ENCODE data around the gene TPX2.
A peak's percentile ranks its signal among the peaks of the same experiment; 100 is the strongest.

Gene TPX2

DNA sequence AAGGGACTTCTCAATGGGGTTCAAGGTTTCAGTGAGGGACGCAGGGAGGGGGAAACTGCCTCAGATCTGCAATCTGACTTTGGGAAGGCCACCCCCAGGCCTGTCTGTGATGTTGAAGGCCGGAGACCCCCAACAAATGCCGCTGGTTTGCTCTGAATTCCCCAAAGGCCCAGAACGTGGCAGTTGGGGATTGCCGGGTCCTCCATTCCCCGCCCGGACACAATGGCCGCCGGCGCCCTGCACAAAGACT lies 16.1 kb upstream of the TPX2 start:
- no peak for TF ChIP-seq POLR2A (IDR thresholded peaks at IDR 0.05; ENCODE audit: extremely low read depth, insufficient read length)
- TF ChIP-seq, protein P1, sequence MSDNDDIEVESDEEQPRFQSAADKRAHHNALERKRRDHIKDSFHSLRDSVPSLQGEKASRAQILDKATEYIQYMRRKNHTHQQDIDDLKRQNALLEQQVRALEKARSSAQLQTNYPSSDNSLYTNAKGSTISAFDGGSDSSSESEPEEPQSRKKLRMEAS (IDR thresholded peaks at IDR 0.05; ENCODE audit: low read depth, low read length) = no peak
- TF ChIP-seq, protein P2, sequence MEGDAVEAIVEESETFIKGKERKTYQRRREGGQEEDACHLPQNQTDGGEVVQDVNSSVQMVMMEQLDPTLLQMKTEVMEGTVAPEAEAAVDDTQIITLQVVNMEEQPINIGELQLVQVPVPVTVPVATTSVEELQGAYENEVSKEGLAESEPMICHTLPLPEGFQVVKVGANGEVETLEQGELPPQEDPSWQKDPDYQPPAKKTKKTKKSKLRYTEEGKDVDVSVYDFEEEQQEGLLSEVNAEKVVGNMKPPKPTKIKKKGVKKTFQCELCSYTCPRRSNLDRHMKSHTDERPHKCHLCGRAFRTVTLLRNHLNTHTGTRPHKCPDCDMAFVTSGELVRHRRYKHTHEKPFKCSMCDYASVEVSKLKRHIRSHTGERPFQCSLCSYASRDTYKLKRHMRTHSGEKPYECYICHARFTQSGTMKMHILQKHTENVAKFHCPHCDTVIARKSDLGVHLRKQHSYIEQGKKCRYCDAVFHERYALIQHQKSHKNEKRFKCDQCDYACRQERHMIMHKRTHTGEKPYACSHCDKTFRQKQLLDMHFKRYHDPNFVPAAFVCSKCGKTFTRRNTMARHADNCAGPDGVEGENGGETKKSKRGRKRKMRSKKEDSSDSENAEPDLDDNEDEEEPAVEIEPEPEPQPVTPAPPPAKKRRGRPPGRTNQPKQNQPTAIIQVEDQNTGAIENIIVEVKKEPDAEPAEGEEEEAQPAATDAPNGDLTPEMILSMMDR (IDR thresholded peaks at IDR 0.05; ENCODE audit: low read depth, low read length) = no peak
- no peak for TF ChIP-seq MYC (IDR thresholded peaks at IDR 0.05; ENCODE audit: low read depth, low read length)
- DNase-seq (ENCODE audit: low read depth) = no peak
- H3K4me3 ChIP-seq (ENCODE audit: low read depth, low read length) = peak overlapping the region; percentile 67

DNA sequence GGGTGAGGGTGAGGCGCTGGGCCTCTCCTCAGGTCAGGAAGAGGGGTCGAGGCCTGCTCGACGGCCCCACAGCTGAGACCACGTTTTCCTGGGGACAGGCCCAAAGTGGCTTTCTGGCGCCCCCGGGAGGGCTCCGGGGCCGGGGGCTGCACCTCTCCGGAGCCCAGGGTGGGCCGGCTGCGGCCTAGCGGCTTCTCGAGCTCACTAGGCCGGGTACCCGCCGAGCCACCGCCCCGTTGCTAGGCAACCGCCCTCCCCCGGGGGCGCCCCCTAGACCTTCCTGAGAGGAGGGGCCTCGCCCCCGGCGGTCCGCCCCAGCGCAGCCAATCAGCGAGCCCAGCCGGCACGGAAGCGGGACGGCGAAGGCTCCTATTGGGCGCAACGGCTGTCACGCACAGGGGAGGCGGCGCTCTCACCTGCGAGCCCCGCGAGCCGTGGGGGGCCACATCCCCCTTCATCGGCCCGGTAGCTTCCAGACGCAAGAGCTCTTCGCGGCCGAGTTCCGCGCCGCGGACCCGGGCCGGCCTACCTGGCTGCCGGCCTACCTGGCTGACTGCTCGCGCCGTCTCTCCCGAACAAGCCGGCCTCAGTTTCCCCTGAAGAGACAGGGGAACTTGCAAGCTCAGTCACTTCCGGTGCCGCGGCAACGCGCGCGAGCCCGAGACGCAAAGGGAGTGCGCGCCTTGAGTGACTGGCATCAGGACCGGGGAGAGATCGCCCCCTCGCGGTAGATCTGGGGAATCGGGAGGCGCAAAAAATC lies 15.6 kb upstream of the TPX2 start:
- TF ChIP-seq, protein P2 (IDR thresholded peaks at IDR 0.05; ENCODE audit: low read depth, low read length) = peak; percentile 79
- TF ChIP-seq POLR2A (IDR thresholded peaks at IDR 0.05; ENCODE audit: extremely low read depth, insufficient read length) = peak; percentile 71
- TF ChIP-seq, protein P1 (IDR thresholded peaks at IDR 0.05; ENCODE audit: low read depth, low read length) = peak; percentile 68
- peak; percentile 77 for TF ChIP-seq MYC (IDR thresholded peaks at IDR 0.05; ENCODE audit: low read depth, low read length)
- peak overlapping the region; percentile 77 for H3K4me3 ChIP-seq (ENCODE audit: low read depth, low read length)
- DNase-seq (ENCODE audit: low read depth) = peak; percentile 99

DNA sequence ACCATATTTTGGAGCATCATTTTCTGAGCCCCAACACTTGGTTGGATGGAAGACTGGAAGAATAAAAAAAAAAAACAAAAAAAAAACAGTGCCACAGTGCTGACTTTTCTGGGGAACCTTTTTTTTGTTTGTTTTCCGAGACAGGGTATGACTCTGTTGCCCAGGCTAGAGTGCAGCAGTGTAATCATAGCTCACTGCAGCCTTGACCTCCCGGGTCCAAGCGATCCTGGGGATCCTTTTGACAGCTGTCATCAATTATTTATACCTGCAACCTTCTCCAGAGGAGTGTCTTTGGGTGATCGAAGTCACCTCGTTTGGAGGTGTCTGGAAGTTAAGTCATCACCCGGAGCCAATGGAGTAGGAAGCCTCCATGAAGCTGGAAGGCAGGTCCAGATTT lies 7.8 kb upstream of the TPX2 start:
- no peak overlapping the region for H3K4me3 ChIP-seq (ENCODE audit: low read depth, low read length)
- DNase-seq (ENCODE audit: low read depth) = no peak
- TF ChIP-seq, protein P1 (IDR thresholded peaks at IDR 0.05; ENCODE audit: low read depth, low read length) = no peak
- TF ChIP-seq POLR2A (IDR thresholded peaks at IDR 0.05; ENCODE audit: extremely low read depth, insufficient read length) (no peak), MYC (IDR thresholded peaks at IDR 0.05; ENCODE audit: low read depth, low read length) (no peak)
- TF ChIP-seq, protein P2 (IDR thresholded peaks at IDR 0.05; ENCODE audit: low read depth, low read length) = no peak

DNA sequence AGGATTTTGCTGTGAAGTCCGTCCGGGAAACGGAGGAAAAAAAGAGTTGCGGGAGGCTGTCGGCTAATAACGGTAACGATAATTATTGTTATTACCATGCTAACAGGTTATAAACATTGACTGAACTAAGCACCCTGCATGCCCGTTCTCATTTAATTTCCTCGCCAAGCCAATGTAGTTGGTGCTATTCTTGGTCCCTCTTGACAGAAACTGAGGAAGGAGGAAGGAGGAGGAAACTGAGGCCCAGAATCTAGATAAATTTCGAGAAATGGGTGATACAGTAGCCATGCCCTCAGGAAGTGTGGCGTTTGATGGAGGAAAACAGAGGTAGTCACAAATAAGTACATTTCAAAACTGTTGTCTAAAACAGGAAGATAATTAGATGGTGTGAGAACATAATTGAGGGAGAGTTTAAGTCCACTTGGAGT lies 474 bp downstream of the TPX2 start:
- DNase-seq (ENCODE audit: low read depth) = no peak
- peak overlapping the region; percentile 98 for H3K4me3 ChIP-seq (ENCODE audit: low read depth, low read length)
- TF ChIP-seq MYC (IDR thresholded peaks at IDR 0.05; ENCODE audit: low read depth, low read length) = no peak
- TF ChIP-seq, protein P1 (IDR thresholded peaks at IDR 0.05; ENCODE audit: low read depth, low read length) = no peak
- TF ChIP-seq POLR2A (IDR thresholded peaks at IDR 0.05; ENCODE audit: extremely low read depth, insufficient read length) = no peak
- TF ChIP-seq, protein P2 (IDR thresholded peaks at IDR 0.05; ENCODE audit: low read depth, low read length) = no peak

DNA sequence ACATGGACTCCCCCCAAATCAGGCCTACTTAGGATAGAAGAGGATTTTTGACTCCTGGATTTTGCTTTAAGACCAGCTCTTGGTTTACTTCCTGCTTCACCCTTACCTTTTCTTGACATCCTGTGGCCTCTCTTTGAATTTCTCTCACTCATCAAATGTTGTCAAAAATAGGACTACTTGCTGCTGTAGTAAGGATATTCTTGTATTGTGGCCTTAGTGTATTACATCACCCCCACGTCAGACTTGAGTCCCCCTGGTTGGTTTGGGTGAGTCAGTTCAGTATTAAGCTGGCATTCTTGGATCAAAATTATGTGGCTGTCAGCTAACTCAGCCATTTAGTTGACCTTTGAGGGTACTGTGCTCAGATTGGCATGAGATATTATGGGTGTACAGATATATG lies 1.1 kb downstream of the TPX2 start:
- DNase-seq (ENCODE audit: low read depth) = peak; percentile 61
- peak overlapping the region; percentile 98 for H3K4me3 ChIP-seq (ENCODE audit: low read depth, low read length)
- no peak for TF ChIP-seq POLR2A (IDR thresholded peaks at IDR 0.05; ENCODE audit: extremely low read depth, insufficient read length)
- TF ChIP-seq, protein P2 (IDR thresholded peaks at IDR 0.05; ENCODE audit: low read depth, low read length) = no peak
